ENCODE results near the gene TTLL6. TPM values are rescaled to one million over a fixed set of nuclear protein-coding genes. Genes with fewer than 3 reads are reported as not detected.

TTLL6 gene
- total RNA-seq, 2 donors from 2014 or later: not detected

GRCh38 chr17:48746916-48747444 is 70.0 kb downstream of the TTLL6 start:
- no peak for ATAC-seq (replicated peaks)
- no peak overlapping the region for H3K27ac Mint-ChIP-seq
- H3K4me3 Mint-ChIP-seq: no peak overlapping the region
- peaks cover 81% of the 10 kb centered on the region for H3K27me3 Mint-ChIP-seq
- no peaks in the 10 kb centered on the region for H3K36me3 Mint-ChIP-seq (ENCODE audit: low read depth)
- H3K4me1 Mint-ChIP-seq: peaks cover 7% of the 10 kb centered on the region
- H3K9me3 Mint-ChIP-seq: no peaks in the 10 kb centered on the region

GRCh38 chr17:48745381-48746275 is 71.4 kb downstream of the TTLL6 start:
- no peak for ATAC-seq (replicated peaks)
- Mint-ChIP-seq H3K9me3 (no peaks in the 10 kb centered on the region), H3K4me3 (no peak overlapping the region), H3K4me1 (peaks cover 7% of the 10 kb centered on the region), H3K27ac (no peak overlapping the region), H3K36me3 (ENCODE audit: low read depth) (no peaks in the 10 kb centered on the region), H3K27me3 (peaks cover 77% of the 10 kb centered on the region)

- Mint-ChIP-seq H3K4me1 (no peaks in the 10 kb centered on the region), H3K27me3 (peaks cover 81% of the 10 kb centered on the region), H3K36me3 (ENCODE audit: low read depth) (no peaks in the 10 kb centered on the region), H3K4me3 (no peak overlapping the region), H3K9me3 (no peaks in the 10 kb centered on the region), H3K27ac (no peak overlapping the region)
- ATAC-seq (replicated peaks): no peak
These were observed 76.5 kb downstream of the TTLL6 start for GRCh38 chr17:48740537-48740936.

GRCh38 chr17:48738803-48739526 is 78.1 kb downstream of the TTLL6 start:
- ATAC-seq (replicated peaks): no peak
- Mint-ChIP-seq H3K4me3 (peak overlapping the region; percentile 45), H3K27ac (no peak overlapping the region), H3K4me1 (no peaks in the 10 kb centered on the region), H3K9me3 (no peaks in the 10 kb centered on the region), H3K36me3 (ENCODE audit: low read depth) (no peaks in the 10 kb centered on the region), H3K27me3 (peaks cover 80% of the 10 kb centered on the region)

DNA sequence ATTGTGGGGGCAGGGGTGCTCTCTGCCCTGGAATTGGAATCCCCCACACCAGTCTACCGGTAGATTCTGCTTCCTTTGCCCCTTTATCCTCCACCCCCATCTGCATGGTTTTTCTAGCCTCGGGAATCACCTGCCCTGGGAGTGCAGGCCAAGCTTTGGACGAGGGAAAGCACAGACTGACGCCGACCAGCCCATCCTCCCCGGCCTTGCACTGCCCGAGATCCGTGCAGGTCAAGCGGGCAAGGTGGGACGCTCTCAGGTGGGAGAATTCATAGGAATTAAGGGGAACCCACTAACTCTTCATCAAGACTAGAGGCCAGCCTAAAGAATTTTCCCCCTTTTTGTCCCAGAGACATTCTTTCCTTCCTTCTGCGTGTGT is 78.6 kb downstream of the TTLL6 start:
- H3K27ac Mint-ChIP-seq: no peak overlapping the region
- H3K36me3 Mint-ChIP-seq (ENCODE audit: low read depth): no peaks in the 10 kb centered on the region

GRCh38 chr17:48737330-48738043 is 79.5 kb downstream of the TTLL6 start:
- ATAC-seq (replicated peaks): no peak
- Mint-ChIP-seq H3K36me3 (ENCODE audit: low read depth) (no peaks in the 10 kb centered on the region), H3K27ac (no peak overlapping the region), H3K4me1 (peaks cover 7% of the 10 kb centered on the region), H3K4me3 (no peak overlapping the region), H3K27me3 (peaks cover 78% of the 10 kb centered on the region), H3K9me3 (no peaks in the 10 kb centered on the region)

More for the DNA sequence above, 78.6 kb downstream of the TTLL6 start:
- peaks cover 80% of the 10 kb centered on the region for H3K27me3 Mint-ChIP-seq
- H3K9me3 Mint-ChIP-seq: no peaks in the 10 kb centered on the region
- H3K4me3 Mint-ChIP-seq: no peak overlapping the region
- peaks cover 4% of the 10 kb centered on the region for H3K4me1 Mint-ChIP-seq
- no peak for ATAC-seq (replicated peaks)

DNA sequence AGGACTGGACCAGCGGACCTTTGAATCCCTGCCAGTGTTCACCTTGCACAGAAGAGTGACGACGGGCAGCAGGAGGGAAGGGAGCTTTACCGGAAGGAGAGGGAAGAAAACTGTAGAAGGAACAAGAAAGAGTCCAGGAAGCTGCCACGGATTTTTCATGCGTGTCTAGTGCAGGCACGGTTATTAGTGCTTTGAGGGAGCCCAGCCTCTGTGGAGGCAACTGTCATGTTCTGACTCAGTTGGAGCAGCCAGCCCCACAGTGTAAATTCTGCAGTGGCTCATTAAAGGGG is 82.0 kb downstream of the TTLL6 start:
- Mint-ChIP-seq H3K4me3 (no peak overlapping the region), H3K27ac (no peak overlapping the region), H3K27me3 (peaks cover 80% of the 10 kb centered on the region), H3K4me1 (peaks cover 7% of the 10 kb centered on the region), H3K9me3 (no peaks in the 10 kb centered on the region), H3K36me3 (ENCODE audit: low read depth) (no peaks in the 10 kb centered on the region)
- ATAC-seq (replicated peaks): no peak

DNA sequence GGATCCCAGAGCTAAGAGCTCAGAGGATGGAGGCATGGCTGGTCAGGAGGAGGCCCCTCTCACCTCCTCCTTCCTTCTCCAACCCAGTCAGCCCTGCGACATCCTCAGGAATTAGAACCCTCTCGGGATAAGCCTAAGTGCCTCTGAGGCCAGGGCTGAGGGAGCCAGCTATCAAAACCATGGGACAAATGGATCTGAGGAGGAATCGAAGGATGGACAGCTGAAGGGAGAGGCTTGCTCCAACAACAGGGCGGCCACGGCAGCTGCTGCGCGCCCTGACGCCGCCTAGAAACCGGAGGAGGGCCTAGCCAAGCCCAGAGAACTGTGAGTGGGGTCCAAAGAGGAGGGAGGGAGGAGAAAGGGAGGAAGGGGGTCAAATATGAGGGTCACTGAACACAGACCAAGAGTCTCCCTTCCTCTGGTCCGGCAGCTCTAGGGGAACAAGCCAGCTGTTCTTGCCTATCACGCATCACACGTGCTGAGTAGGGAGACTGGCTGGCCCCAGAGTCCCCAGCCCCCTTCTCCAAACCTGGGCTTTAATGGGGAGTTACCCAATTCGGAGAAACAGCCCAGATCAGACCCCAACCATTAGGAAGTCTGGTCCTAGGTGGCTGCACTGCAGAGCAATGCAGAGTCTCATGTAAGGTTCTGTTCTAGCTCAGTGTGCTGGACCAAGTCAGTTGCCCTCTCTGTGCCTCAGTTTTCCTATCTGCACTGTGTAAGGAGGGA is 82.5 kb downstream of the TTLL6 start:
- H3K27ac Mint-ChIP-seq: no peak overlapping the region
- peaks cover 84% of the 10 kb centered on the region for H3K27me3 Mint-ChIP-seq
- no peak overlapping the region for H3K4me3 Mint-ChIP-seq
- peaks cover 7% of the 10 kb centered on the region for H3K4me1 Mint-ChIP-seq
- no peaks in the 10 kb centered on the region for H3K36me3 Mint-ChIP-seq (ENCODE audit: low read depth)
- ATAC-seq (replicated peaks): no peak
- H3K9me3 Mint-ChIP-seq: no peaks in the 10 kb centered on the region

DNA sequence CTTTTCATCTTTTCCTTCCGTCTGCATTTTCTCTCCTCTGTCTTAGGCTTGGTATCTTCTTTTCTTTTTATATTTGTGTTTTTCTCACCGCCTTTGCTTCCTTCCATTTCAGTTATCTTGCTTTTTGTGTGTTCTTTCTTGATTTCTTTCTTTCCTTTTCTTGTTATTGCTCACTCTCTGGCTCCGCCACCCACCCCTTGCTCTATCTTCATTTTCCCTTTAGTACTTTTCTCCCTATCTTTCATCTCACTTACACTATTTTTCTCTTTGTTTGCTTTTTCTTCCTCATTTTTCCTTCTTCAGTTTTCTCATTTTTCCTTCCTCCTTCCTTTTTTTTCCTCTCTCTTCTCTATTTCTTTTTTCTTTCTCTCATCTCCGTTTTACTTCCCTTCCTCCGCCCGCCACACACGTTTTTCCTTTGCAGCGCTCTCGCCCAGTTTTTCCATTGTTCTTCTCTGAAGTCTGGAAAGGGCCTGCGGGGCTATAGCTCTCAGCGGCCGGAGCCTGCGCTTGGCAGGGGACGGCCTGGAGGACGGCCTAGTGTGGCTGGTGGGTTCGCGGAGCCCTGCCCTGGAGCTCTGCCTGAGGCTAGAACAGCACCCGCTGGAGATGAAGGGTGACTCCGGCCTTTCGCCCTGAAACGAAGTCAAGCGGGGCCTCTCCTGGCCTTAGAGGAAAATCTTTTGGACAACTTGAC is 83.2 kb downstream of the TTLL6 start:
- Mint-ChIP-seq H3K27ac (peak overlapping the region; percentile 5), H3K9me3 (no peaks in the 10 kb centered on the region), H3K4me1 (peaks cover 7% of the 10 kb centered on the region), H3K27me3 (peaks cover 84% of the 10 kb centered on the region), H3K36me3 (ENCODE audit: low read depth) (no peaks in the 10 kb centered on the region), H3K4me3 (peak overlapping the region; percentile 40)
- no peak for ATAC-seq (replicated peaks)

- no peak for ATAC-seq (replicated peaks)
- H3K4me3 Mint-ChIP-seq: peak overlapping the region; percentile 40
- peaks cover 83% of the 10 kb centered on the region for H3K27me3 Mint-ChIP-seq
- peaks cover 7% of the 10 kb centered on the region for H3K4me1 Mint-ChIP-seq
- peak overlapping the region; percentile 5 for H3K27ac Mint-ChIP-seq
- H3K9me3 Mint-ChIP-seq: no peaks in the 10 kb centered on the region
- H3K36me3 Mint-ChIP-seq (ENCODE audit: low read depth): no peaks in the 10 kb centered on the region
These were observed 84.1 kb downstream of the TTLL6 start for GRCh38 chr17:48732688-48733629.

- Mint-ChIP-seq H3K4me3 (no peak overlapping the region), H3K36me3 (ENCODE audit: low read depth) (no peaks in the 10 kb centered on the region), H3K27ac (no peak overlapping the region), H3K27me3 (peaks cover 84% of the 10 kb centered on the region), H3K4me1 (peaks cover 7% of the 10 kb centered on the region), H3K9me3 (no peaks in the 10 kb centered on the region)
- no peak for ATAC-seq (replicated peaks)
These were observed 85.7 kb downstream of the TTLL6 start for GRCh38 chr17:48731355-48731754.

DNA sequence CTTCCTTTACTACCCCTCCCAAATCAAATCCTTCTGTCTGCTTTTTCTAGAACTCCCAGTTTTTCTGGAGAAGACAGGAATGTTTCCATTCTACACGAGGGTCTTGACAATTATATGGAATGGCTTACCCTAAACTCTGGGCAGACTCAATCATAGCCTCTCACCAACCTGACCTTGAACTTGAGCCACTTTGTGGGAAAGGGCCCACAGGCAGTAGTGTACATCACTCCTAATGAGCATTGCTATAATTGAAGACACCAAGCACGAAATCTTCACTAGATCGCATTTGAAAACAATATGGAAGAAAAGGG is 86.8 kb downstream of the TTLL6 start:
- ATAC-seq (replicated peaks): no peak
- Mint-ChIP-seq H3K36me3 (ENCODE audit: low read depth) (no peaks in the 10 kb centered on the region), H3K27me3 (peaks cover 81% of the 10 kb centered on the region), H3K4me3 (no peak overlapping the region), H3K9me3 (no peaks in the 10 kb centered on the region), H3K4me1 (peaks cover 7% of the 10 kb centered on the region), H3K27ac (no peak overlapping the region)
